A549 (cell line): ENCODE results near the gene MYLK4. TPM values are rescaled to one million over a fixed set of nuclear protein-coding genes. Genes with fewer than 3 reads are reported as not detected.
A peak's percentile ranks its signal among the peaks of the same experiment; 100 is the strongest.
"Not testable (repeated sequence)": the region's sequence is repeated elsewhere in the genome, so short reads cannot be mapped to it uniquely, and the experiment has no call there.

Experiments
- ATAC-seq, 2 experiments: fragments of 200-7000 bp in 1 of 2; fragments of >200 bp in 1 of 2; cut with Nextera tagmentation in 1 of 2; cut with Tn5 transposase in 1 of 2; 3 replicates each; pipeline versions ENCODE4 v1.8.0 to v1.9.1; 2018 to 2020; ENCODE audit warnings: mild to moderate bottlenecking in 1 of 2, moderate library complexity in 1 of 2
- CTCF ChIA-PET: fragments of 300-600 bp; sonication (Branson Sonifier 250); formaldehyde crosslinking; extraction: SDS; loops from one replicate; lab custom pipeline; 2021; ENCODE audit warnings: antibody characterized with exemption, inconsistent platforms; lab: Yijun Ruan, JAX
- POLR2A ChIA-PET: fragments of 350-600 bp; formaldehyde crosslinking; extraction: SDS; loops from one replicate; lab custom pipeline; 2021; ENCODE audit warnings: antibody characterized with exemption, inconsistent platforms; lab: Yijun Ruan, JAX
- DNase-seq, 2 experiments: peaks; one replicate each; pipeline versions ENCODE4 v3.0.0 to v3.0.0-alpha.2; 2011 to 2016; ENCODE audit warnings: low read depth in 1 of 2, low spot score in 1 of 2
- FAIRE-seq: peaks from 2 replicates; lab custom pipeline; 2011; peaks lifted over from hg19 to GRCh38; lab: Jason Lieb, UNC
- H3K27ac ChIP-seq, 2 experiments: fragments of >200 bp; sonication (Bioruptor Twin); formaldehyde crosslinking; 3 replicates each; pipeline ENCODE4 v1.5.1; 2016 to 2017
- H3K4me1 ChIP-seq: fragments of >200 bp; sonication (Bioruptor Twin); formaldehyde crosslinking; 3 replicates; pipeline ENCODE4 v1.6.1; 2016
- H3K4me2 ChIP-seq: fragments of >200 bp; sonication (Bioruptor Twin); formaldehyde crosslinking; 3 replicates; pipeline ENCODE4 v1.6.1; 2016
- H3K4me3 ChIP-seq: fragments of >200 bp; sonication (Bioruptor Twin); formaldehyde crosslinking; 3 replicates; pipeline ENCODE4 v1.5.1; 2016
- H3K9me3 ChIP-seq: fragments of >200 bp; sonication (Bioruptor Twin); formaldehyde crosslinking; 3 replicates; pipeline ENCODE4 v1.6.1; 2016
- CBX8 ChIP-seq: fragments of 200-600 bp; sonication (generic); IDR thresholded peaks from 2 replicates; pipeline ENCODE4 v1.6.1; 2016
- CEBPB ChIP-seq, 2 experiments: fragments of >200 bp in 1 of 2; sonication (Bioruptor Twin) in 1 of 2; formaldehyde crosslinking in 1 of 2; IDR thresholded peaks; 2 replicates each; pipeline ENCODE4 v1.6.1; 2012 to 2016
- EHF ChIP-seq: fragments of 250-450 bp; sonication (Bioruptor Pico); IDR thresholded peaks from 2 replicates; pipeline ENCODE4 v1.5.0; 2020; ENCODE audit warnings: mild to moderate bottlenecking
- ELK1 ChIP-seq: fragments of 150-350 bp; IDR thresholded peaks from 2 replicates; pipeline ENCODE4 v1.6.1; 2014; ENCODE audit warnings: low read depth, mild to moderate bottlenecking, low read length
- ESRRA ChIP-seq: fragments of 150-350 bp; IDR thresholded peaks from 2 replicates; pipeline ENCODE4 v1.6.1; 2014; ENCODE audit warnings: mild to moderate bottlenecking, low read length, borderline replicate concordance
- HES2 ChIP-seq: fragments of >200 bp; sonication (Bioruptor Twin); formaldehyde crosslinking; IDR thresholded peaks from 2 replicates; pipeline ENCODE4 v1.6.1; 2016
- JUN ChIP-seq, 2 experiments: fragments of >200 bp; sonication (Bioruptor Twin); formaldehyde crosslinking; IDR thresholded peaks; 2 replicates in 1 of 2; 3 replicates in 1 of 2; pipeline ENCODE4 v1.6.1; 2016 to 2017
- JUNB ChIP-seq: fragments of >200 bp; sonication (Bioruptor Twin); formaldehyde crosslinking; IDR thresholded peaks from 2 replicates; pipeline ENCODE4 v1.6.1; 2016
- KDM1A ChIP-seq: fragments of 200-600 bp; sonication (generic); IDR thresholded peaks from 2 replicates; pipeline ENCODE4 v1.6.1; 2016; ENCODE audit warnings: low read depth, mild to moderate bottlenecking
- POLR2A ChIP-seq: IDR thresholded peaks from 2 replicates; pipeline ENCODE4 v1.6.1; 2012; ENCODE audit warnings: mild to moderate bottlenecking, low read length
- POLR2AphosphoS2 ChIP-seq: conservative IDR thresholded peaks from 2 replicates; pipeline ENCODE4 v1.6.1; 2012; ENCODE audit warnings: low read length, improper control_type of control experiment, inconsistent platforms
- RAD21 ChIP-seq, 2 experiments: fragments of >200 bp in 1 of 2; sonication (Bioruptor Twin) in 1 of 2; formaldehyde crosslinking in 1 of 2; IDR thresholded peaks in 1 of 2; conservative IDR thresholded peaks in 1 of 2; 2 replicates in 1 of 2; 3 replicates in 1 of 2; pipeline ENCODE4 v1.6.1; 2012 to 2018; ENCODE audit warnings: inconsistent platforms in 1 of 2
- RCOR1 ChIP-seq: fragments of 150-350 bp; IDR thresholded peaks from 2 replicates; pipeline ENCODE4 v1.6.1; 2014; ENCODE audit warnings: antibody characterized with exemption, low read length, low read depth
- SMC3 ChIP-seq: fragments of >200 bp; sonication (Bioruptor Twin); formaldehyde crosslinking; IDR thresholded peaks from 3 replicates; pipeline ENCODE4 v1.6.1; 2018; ENCODE audit warnings: inconsistent platforms
- SREBF2 ChIP-seq: fragments of 450-650 bp; IDR thresholded peaks from 2 replicates; pipeline ENCODE4 v1.6.1; 2014; ENCODE audit warnings: mild to moderate bottlenecking, moderate library complexity
- TFCP2L1 ChIP-seq: fragments of 250-450 bp; sonication (Bioruptor Pico); IDR thresholded peaks from 2 replicates; pipeline ENCODE4 v1.5.0; 2021; ENCODE audit warnings: mild to moderate bottlenecking
- ZFP36 ChIP-seq: fragments of 450-650 bp; IDR thresholded peaks from 2 replicates; pipeline ENCODE4 v1.6.1; 2014; ENCODE audit warnings: borderline replicate concordance; ENCODE audit not compliant: partially characterized antibody
- ZSCAN20 ChIP-seq: fragments of 250-450 bp; sonication (Bioruptor Pico); IDR thresholded peaks from 2 replicates; pipeline ENCODE4 v1.8.0; 2022; ENCODE audit warnings: mild to moderate bottlenecking, moderate library complexity
- WGBS: methylation state at CpG from one replicate; pipeline ENCODE4 v1.1.6; 2017; ENCODE audit errors: missing lambda C conversion rate; 5-methylcytosine and 5-hydroxymethylcytosine counted together
- polyA plus RNA-seq, 4 experiments: library from polyadenylated mRNA; depleted of rRNA in 3 of 4; stranded (reverse); fragments of >200 nt; fragmentation: RNase III in 1 of 4; extraction: RNeasy Plus Mini Kit Qiagen cat#74134 plus additional on column Dnase treatment in 1 of 4; gene quantifications; 2 replicates in 3 of 4; 3 replicates in 1 of 4; pipeline ENCODE4 v1.2.3, GENCODE V29; 2011 to 2017
- TF ChIP-seq, protein P1 (sequence below): IDR thresholded peaks from 2 replicates; pipeline ENCODE4 v1.6.1; 2012

The MYLK4 gene
- polyA plus RNA-seq, 2 of the 4 experiments (the other 2 are of a cell fraction) = 0.14 to 0.21 TPM

DNA sequence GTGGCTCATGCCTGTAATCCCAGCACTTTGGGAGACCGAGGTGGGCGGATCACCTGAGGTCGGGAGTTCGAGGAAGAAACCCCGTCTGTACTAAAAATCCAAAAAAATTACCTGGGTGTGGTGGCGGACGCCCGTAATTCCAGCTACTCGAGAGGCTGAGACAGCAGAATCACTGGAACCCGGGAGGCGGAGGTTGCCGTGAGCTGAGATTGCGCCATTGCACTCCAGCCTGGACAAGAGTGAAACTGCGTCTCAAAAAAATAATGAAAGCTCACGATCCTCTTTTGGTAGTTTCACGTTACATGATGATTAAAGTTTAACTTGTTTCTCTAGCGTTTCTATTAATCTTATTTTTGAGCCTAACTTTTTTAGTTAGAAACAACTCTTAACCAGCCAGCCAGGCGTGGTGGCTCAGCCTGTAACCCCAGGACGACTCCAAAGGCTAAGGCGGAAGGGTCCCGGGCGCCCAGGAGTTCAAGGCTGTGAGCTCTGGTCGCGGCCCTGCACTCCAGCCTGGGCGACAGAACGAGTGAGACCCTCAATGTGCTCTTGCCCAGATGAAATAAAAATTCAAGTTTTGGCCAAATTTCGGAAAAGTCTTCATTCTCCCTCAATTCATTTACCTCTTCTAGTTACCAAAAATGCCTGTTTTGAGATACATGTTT is 13.3 kb upstream of the MYLK4 start:
- Histone ChIP-seq H3K4me2 (peak overlapping the region; percentile 94), H3K9me3 (no peaks in the 10 kb centered on the region), H3K4me1 (peaks cover 19% of the 10 kb centered on the region; the same call in 2 of the 3 replicates), H3K27ac (peak overlapping the region; percentile 94 to 95), H3K4me3 (peak overlapping the region; percentile 72)
- WGBS = 18% methylated on average over 27 of the region's 27 CpGs
- TF ChIP-seq CBX8 (no peak), HES2 (no peak), ZSCAN20 (CRISPR knock-in tag) (no peak), CEBPB (IDR thresholded peaks at IDR 0.05) (peak; percentile 21 to 58; a peak in 3 of 4 replicates)
- TF ChIP-seq, protein P1, sequence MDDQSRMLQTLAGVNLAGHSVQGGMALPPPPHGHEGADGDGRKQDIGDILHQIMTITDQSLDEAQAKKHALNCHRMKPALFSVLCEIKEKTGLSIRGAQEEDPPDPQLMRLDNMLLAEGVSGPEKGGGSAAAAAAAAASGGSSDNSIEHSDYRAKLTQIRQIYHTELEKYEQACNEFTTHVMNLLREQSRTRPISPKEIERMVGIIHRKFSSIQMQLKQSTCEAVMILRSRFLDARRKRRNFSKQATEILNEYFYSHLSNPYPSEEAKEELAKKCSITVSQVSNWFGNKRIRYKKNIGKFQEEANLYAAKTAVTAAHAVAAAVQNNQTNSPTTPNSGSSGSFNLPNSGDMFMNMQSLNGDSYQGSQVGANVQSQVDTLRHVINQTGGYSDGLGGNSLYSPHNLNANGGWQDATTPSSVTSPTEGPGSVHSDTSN = no peak
- CTCF ChIA-PET = interaction anchor here (0.7 to 2.4 kb wide), 4 partner anchors 11 to 188 kb away, joined by 3 to 16 read pairs (median 6); partner anchors contain the start of gene MYLK4
- DNase-seq = peak in 1 of 2 experiments; percentile 28
- POLR2A ChIA-PET = interaction anchor here (0.7 to 1.4 kb wide), 3 partner anchors 13 to 304 kb away, joined by 3 to 6 read pairs (median 3); partner anchors contain the start of genes MYLK4 and RIPK1
- FAIRE-seq = no peak
- peak; percentile 22 to 24; a peak in 2 of 6 replicates for ATAC-seq

GRCh38 chr6:2763345-2763841 is 12.7 kb upstream of the MYLK4 start:
- DNase-seq (no peak), FAIRE-seq (no peak), ATAC-seq (no peak)
- CTCF ChIA-PET = interaction anchor here (0.7 to 2.4 kb wide), 6 partner anchors 10 to 189 kb away, joined by 3 to 16 read pairs (median 4); partner anchors contain the start of gene MYLK4
- no peak for TF ChIP-seq RCOR1
- TF ChIP-seq SMC3 = no peak
- TF ChIP-seq SREBF2 = no peak
- TF ChIP-seq KDM1A = no peak
- TF ChIP-seq ESRRA = no peak
- TF ChIP-seq ZSCAN20 (CRISPR knock-in tag) = no peak
- 98% methylated on average over 16 of the region's 36 CpGs for WGBS
- Histone ChIP-seq H3K4me1 (peaks cover 13% of the 10 kb centered on the region; the same call in 2 of the 3 replicates), H3K4me2 (peak overlapping the region; percentile 94), H3K4me3 (peak overlapping the region; percentile 72), H3K9me3 (no peaks in the 10 kb centered on the region), H3K27ac (peak overlapping the region; percentile 94 to 95)
- POLR2A ChIA-PET = interaction anchor here (1.4 kb wide), 1 partner anchor 13 kb away, joined by 6 read pairs; the partner anchor contains the start of gene MYLK4

DNA sequence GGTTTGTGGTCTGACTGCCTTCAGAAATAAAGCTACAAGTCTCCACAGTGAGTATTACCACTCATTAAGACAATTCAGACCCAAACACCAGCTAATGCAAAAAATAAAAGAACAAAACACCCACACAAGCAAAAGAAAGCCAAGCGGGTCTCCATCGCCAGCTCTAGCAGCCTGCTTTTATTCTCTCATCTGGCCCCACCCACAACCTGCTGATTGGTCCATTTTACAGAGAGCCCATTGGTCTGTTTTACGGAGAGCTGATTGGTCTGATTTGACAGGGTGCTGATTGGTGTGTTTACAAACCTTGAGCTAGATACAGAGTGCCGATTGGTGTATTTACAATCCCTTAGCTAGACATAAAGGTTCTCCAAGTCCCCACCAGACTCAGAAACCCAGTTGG is 12.1 kb upstream of the MYLK4 start:
- not testable (repeated sequence) for ATAC-seq, H3K9me3 ChIP-seq, H3K4me1 ChIP-seq, H3K4me3 ChIP-seq, DNase-seq, FAIRE-seq, H3K4me2 ChIP-seq, H3K27ac ChIP-seq
- ChIA-PET POLR2A (interaction anchor here (1.4 kb wide), 1 partner anchor 12 kb away, joined by 6 read pairs; the partner anchor contains the start of gene MYLK4), CTCF (interaction anchor here (1.1 to 2.4 kb wide), 5 partner anchors 10 to 84 kb away, joined by 3 to 16 read pairs (median 4); partner anchors contain the start of gene MYLK4)
- WGBS = 94% methylated on average over 4 of the region's 4 CpGs

DNA sequence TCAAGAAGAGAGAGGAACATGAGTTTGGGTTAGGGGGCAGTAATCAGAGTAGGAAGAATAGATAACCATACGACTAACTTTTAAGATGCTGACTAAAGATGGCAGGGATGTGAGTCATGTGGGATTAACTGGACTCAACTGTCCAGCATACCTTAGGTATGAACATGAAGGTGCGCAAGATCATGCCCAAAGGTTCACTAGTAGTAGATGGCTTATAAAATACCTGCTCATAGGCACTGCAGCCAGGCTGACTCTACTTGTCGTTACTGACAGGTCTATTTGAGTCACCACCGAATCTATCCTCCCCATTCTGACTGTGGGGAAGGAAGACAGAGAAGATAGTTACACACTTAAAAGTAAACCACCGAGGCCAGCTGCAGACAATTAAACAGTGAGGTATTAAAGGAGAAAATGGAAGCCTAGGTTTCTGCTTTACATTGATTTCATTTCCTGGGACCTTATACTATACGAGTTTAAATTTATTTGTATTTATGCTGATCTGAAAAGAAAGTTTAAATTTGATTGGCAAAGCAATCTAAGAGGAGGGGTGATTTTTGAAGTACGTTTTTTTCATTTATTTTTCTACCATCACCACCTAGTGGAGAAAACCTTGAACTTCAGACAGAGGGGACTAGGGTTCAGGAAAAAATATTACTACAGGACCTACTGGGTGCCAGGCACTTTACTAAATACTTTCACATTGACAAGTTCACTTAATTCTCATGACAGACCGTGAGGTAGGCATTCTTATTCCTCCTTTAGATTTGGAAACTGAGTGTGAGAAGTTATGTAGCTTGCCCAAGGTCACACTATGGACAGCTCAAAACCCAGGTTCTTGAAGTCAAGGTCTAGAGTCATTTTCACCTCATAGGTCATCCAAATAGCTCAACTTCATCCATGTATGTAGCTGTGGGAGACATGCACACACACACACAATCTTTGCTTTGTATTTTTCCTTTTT is 10.4 kb upstream of the MYLK4 start:
- no peak for ATAC-seq
- Histone ChIP-seq H3K4me1 (peaks cover 6% of the 10 kb centered on the region; the same call in 1 of the 3 replicates), H3K27ac (no peak overlapping the region), H3K9me3 (no peaks in the 10 kb centered on the region), H3K4me3 (no peak overlapping the region), H3K4me2 (no peak overlapping the region)
- 61% methylated on average over 8 of the region's 8 CpGs for WGBS
- no peak for FAIRE-seq
- POLR2A ChIA-PET = no interaction called here
- TF ChIP-seq RAD21 (conservative IDR thresholded peaks at IDR 0.05 in 1 of 2, IDR thresholded peaks at IDR 0.05 in 1 of 2) (no peak), TFCP2L1 (CRISPR knock-in tag) (no peak), POLR2AphosphoS2 (no peak), ZFP36 (no peak), CBX8 (no peak), POLR2A (no peak), ELK1 (no peak), JUN (IDR thresholded peaks at IDR 0.05) (no peak), EHF (CRISPR knock-in tag) (no peak), JUNB (no peak)
- TF ChIP-seq, protein P1 = no peak
- DNase-seq = no peak
- CTCF ChIA-PET = interaction anchor here (1.0 kb wide), 1 partner anchor 11 kb away, joined by 5 read pairs; no protein-coding TSS in a partner anchor
